Skeletal muscle tissue (tissue), 4 donors: ENCODE results near the gene RBMY1J. TPM values are rescaled to one million over a fixed set of nuclear protein-coding genes. Genes with fewer than 3 reads are reported as not detected.
"Not testable (repeated sequence)": the region's sequence is repeated elsewhere in the genome, so short reads cannot be mapped to it uniquely, and the experiment has no call there.

Experiments used
- H3K27ac ChIP-seq: one replicate; pipeline ENCODE4 v1.7.0; 2013; ENCODE audit warnings: mild to moderate bottlenecking, low read depth, low read length, inconsistent platforms
- H3K27me3 ChIP-seq, 3 donors: one replicate each; pipeline ENCODE4 v1.7.0; 2013; ENCODE audit warnings: low read length in 3 of 3; ENCODE audit not compliant: control insufficient read depth in 3 of 3, insufficient read depth in 3 of 3
- H3K36me3 ChIP-seq, 3 donors: one replicate each; pipeline ENCODE4 v1.7.0; 2013; ENCODE audit warnings: low read length in 3 of 3; ENCODE audit not compliant: control insufficient read depth in 3 of 3, insufficient read depth in 3 of 3
- H3K4me1 ChIP-seq, 3 donors: one replicate each; pipeline ENCODE4 v1.7.0; 2013; ENCODE audit warnings: low read length in 3 of 3, mild to moderate bottlenecking in 3 of 3; ENCODE audit not compliant: control insufficient read depth in 3 of 3, insufficient read depth in 3 of 3
- H3K4me3 ChIP-seq, 3 donors: one replicate each; pipeline ENCODE4 v1.7.0; 2013; ENCODE audit warnings: low read length in 3 of 3
- H3K9ac ChIP-seq, 3 donors: one replicate each; pipeline ENCODE4 v1.7.0; 2013; ENCODE audit warnings: low read length in 3 of 3, mild to moderate bottlenecking in 3 of 3, moderate library complexity in 2 of 3, low read depth in 1 of 3
- H3K9me3 ChIP-seq, 3 donors: one replicate each; pipeline ENCODE4 v1.7.0; 2013; ENCODE audit warnings: low read length in 3 of 3; ENCODE audit not compliant: control insufficient read depth in 3 of 3
- total RNA-seq: library from RNA; depleted of rRNA; stranded (reverse); fragments of >200 nt; gene quantifications from one replicate; pipeline ENCODE4 v1.2.3, GENCODE V29; 2014
- donor health status: Osteomylitis.

RBMY1J gene
- total RNA-seq: not detected

DNA sequence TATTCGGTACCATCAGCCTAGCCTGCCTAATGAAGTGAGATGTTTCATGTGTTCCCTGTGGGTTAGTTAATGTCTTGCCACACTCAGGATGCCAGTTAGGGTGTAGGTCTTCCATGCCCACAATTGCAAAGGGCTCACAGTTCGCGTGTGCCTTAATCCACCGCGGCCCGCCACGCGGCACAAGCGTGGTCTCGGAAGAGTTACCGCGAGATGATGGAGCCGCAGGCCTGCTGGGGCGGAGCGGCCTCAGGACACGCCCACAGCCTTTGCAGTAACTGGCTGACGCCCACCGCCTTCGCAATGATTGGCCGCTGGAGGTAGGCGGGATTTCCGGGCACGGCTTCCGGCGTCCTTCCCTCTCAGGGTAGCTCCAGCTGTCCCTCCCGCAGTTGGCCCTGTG, at the start of gene RBMY1J:
TSS of gene RBMY1J (plus strand) at position 301 of the 400 bp plus-strand sequence. CDS start 2,038 bp downstream, outside the sequence.
- H3K4me1 ChIP-seq, H3K9me3 ChIP-seq, H3K27ac ChIP-seq, H3K27me3 ChIP-seq, H3K4me3 ChIP-seq, H3K36me3 ChIP-seq, H3K9ac ChIP-seq: not testable (repeated sequence)

- H3K27ac ChIP-seq: no peak overlapping the region
- H3K9ac ChIP-seq: no peak overlapping the region
- no peaks in the 10 kb centered on the region for H3K27me3 ChIP-seq
- H3K9me3 ChIP-seq: no peaks in the 10 kb centered on the region
- no peaks in the 10 kb centered on the region for H3K4me1 ChIP-seq
- no peak overlapping the region for H3K4me3 ChIP-seq
- no peaks in the 10 kb centered on the region for H3K36me3 ChIP-seq
These were observed 35.8 kb upstream of the RBMY1J start for GRCh38 chrY:22367416-22367815.

DNA sequence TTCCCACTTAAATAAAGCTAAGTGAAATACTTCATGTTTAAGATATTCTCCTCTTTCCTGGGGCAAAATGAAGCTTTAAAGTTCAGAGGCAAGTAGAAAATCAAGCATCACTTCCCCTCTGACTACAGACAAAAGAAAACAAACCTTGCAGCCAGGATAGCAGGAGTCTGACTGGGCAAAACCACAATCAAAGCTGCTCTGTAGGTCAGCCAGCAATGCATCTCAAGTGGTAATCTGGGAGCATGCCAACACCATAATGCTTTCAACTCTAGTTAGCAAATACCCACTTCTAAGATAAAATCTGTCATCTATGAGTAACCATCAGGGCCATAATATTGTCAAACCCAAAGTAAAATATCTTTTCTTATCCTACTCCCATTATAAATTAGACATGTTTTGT, 32.6 kb upstream of the RBMY1J start:
- no peaks in the 10 kb centered on the region for H3K9me3 ChIP-seq

GRCh38 chrY:22373494-22373893, 29.7 kb upstream of the RBMY1J start:
- no peak overlapping the region for H3K27ac ChIP-seq
- no peaks in the 10 kb centered on the region for H3K4me1 ChIP-seq
- no peaks in the 10 kb centered on the region for H3K9me3 ChIP-seq
- H3K9ac ChIP-seq: no peak overlapping the region
- no peaks in the 10 kb centered on the region for H3K36me3 ChIP-seq
- H3K27me3 ChIP-seq: no peaks in the 10 kb centered on the region
- no peak overlapping the region for H3K4me3 ChIP-seq

More for the DNA sequence above, 32.6 kb upstream of the RBMY1J start:
- H3K27ac ChIP-seq: no peak overlapping the region
- H3K4me3 ChIP-seq: no peak overlapping the region
- H3K36me3 ChIP-seq: no peaks in the 10 kb centered on the region
- no peaks in the 10 kb centered on the region for H3K4me1 ChIP-seq
- H3K9ac ChIP-seq: no peak overlapping the region
- no peaks in the 10 kb centered on the region for H3K27me3 ChIP-seq

- H3K36me3 ChIP-seq, H3K4me1 ChIP-seq, H3K4me3 ChIP-seq, H3K27me3 ChIP-seq, H3K9ac ChIP-seq, H3K27ac ChIP-seq, H3K9me3 ChIP-seq: not testable (repeated sequence)
These were observed 41.6 kb downstream of the RBMY1J start for GRCh38 chrY:22444718-22445396.

- H3K36me3 ChIP-seq, H3K4me1 ChIP-seq, H3K27me3 ChIP-seq, H3K4me3 ChIP-seq, H3K9ac ChIP-seq, H3K27ac ChIP-seq, H3K9me3 ChIP-seq: not testable (repeated sequence)
These were observed 52.3 kb downstream of the RBMY1J start for GRCh38 chrY:22455522-22455921.

GRCh38 chrY:22461962-22462361, 58.8 kb downstream of the RBMY1J start:
- H3K9ac ChIP-seq, H3K4me3 ChIP-seq, H3K27me3 ChIP-seq, H3K4me1 ChIP-seq, H3K27ac ChIP-seq, H3K36me3 ChIP-seq, H3K9me3 ChIP-seq: not testable (repeated sequence)

Other genes starting within 250 kb of the RBMY1J start
- gene RBMY1F, start 220.5 kb upstream of the RBMY1J start, total RNA-seq: not detected